ENCODE results near the gene SF3B2.
A peak's percentile ranks its signal among the peaks of the same experiment; 100 is the strongest.
"Not testable (repeated sequence)": the region's sequence is repeated elsewhere in the genome, so short reads cannot be mapped to it uniquely, and the experiment has no call there.

SF3B2 gene

GRCh38 chr11:66006891-66007176, 45.3 kb upstream of the SF3B2 start:
- ATAC-seq = no peak
- TF ChIP-seq TCF4 (CRISPR knock-in tag; IDR thresholded peaks at IDR 0.05; ENCODE audit: borderline replicate concordance) (no peak), ZNF8 (CRISPR knock-in tag; IDR thresholded peaks at IDR 0.05) (no peak), ZC3H10 (CRISPR knock-in tag; IDR thresholded peaks at IDR 0.05) (no peak), ESRRG (CRISPR knock-in tag; IDR thresholded peaks at IDR 0.05) (no peak), ZNF70 (CRISPR knock-in tag; IDR thresholded peaks at IDR 0.05) (no peak), ZNF565 (CRISPR knock-in tag; conservative IDR thresholded peaks at IDR 0.05; ENCODE audit: low read depth) (no peak)

GRCh38 chr11:66007201-66007634, 44.9 kb upstream of the SF3B2 start:
- ATAC-seq = no peak; the same call in 2 of the 3 replicates
- no peak for TF ChIP-seq TOX (CRISPR knock-in tag; IDR thresholded peaks at IDR 0.05; ENCODE audit: borderline replicate concordance)
- no peak for TF ChIP-seq ZFP3 (CRISPR knock-in tag; IDR thresholded peaks at IDR 0.05)
- no peak for TF ChIP-seq TCF4 (CRISPR knock-in tag; IDR thresholded peaks at IDR 0.05; ENCODE audit: borderline replicate concordance)
- no peak for TF ChIP-seq ZNF565 (CRISPR knock-in tag; conservative IDR thresholded peaks at IDR 0.05; ENCODE audit: low read depth)

DNA sequence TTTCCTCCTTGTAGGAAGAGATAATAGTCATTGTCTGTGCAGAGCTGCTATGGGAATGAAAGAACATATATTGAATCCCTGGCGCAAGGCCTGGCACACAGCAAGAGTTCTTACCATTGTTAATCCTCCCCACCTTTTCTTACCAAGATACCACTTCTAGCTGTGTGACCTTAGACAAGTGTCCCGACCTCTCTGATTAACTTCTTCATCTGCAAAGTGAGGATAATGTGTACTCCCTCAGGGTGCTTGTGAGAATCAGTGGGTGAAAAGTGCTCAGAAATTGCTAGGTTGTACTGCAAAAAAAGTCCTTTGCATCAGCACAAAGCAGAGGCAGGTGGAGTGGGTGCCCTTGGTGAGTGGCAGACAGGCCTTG, 44.1 kb upstream of the SF3B2 start:
- TF ChIP-seq TCF4 (CRISPR knock-in tag; IDR thresholded peaks at IDR 0.05; ENCODE audit: borderline replicate concordance) = no peak
- no peak for ATAC-seq

- TF ChIP-seq ISL1 (CRISPR knock-in tag; IDR thresholded peaks at IDR 0.05) (no peak), OSR1 (CRISPR knock-in tag; IDR thresholded peaks at IDR 0.05) (no peak), GLIS3 (CRISPR knock-in tag; IDR thresholded peaks at IDR 0.05) (no peak), PPARA (CRISPR knock-in tag; IDR thresholded peaks at IDR 0.05; ENCODE audit: borderline replicate concordance) (no peak), ZFP3 (CRISPR knock-in tag; IDR thresholded peaks at IDR 0.05) (no peak), TCF4 (CRISPR knock-in tag; IDR thresholded peaks at IDR 0.05; ENCODE audit: borderline replicate concordance) (no peak), SNAI2 (CRISPR knock-in tag; IDR thresholded peaks at IDR 0.05) (no peak), ZFP30 (CRISPR knock-in tag; IDR thresholded peaks at IDR 0.05) (no peak), ARNTL (CRISPR knock-in tag; IDR thresholded peaks at IDR 0.05; ENCODE audit: borderline replicate concordance, low read depth) (no peak), TOX (CRISPR knock-in tag; IDR thresholded peaks at IDR 0.05; ENCODE audit: borderline replicate concordance) (no peak), ZNF8 (CRISPR knock-in tag; IDR thresholded peaks at IDR 0.05) (no peak), ZNF70 (CRISPR knock-in tag; IDR thresholded peaks at IDR 0.05) (no peak)
- TF ChIP-seq, protein P1, sequence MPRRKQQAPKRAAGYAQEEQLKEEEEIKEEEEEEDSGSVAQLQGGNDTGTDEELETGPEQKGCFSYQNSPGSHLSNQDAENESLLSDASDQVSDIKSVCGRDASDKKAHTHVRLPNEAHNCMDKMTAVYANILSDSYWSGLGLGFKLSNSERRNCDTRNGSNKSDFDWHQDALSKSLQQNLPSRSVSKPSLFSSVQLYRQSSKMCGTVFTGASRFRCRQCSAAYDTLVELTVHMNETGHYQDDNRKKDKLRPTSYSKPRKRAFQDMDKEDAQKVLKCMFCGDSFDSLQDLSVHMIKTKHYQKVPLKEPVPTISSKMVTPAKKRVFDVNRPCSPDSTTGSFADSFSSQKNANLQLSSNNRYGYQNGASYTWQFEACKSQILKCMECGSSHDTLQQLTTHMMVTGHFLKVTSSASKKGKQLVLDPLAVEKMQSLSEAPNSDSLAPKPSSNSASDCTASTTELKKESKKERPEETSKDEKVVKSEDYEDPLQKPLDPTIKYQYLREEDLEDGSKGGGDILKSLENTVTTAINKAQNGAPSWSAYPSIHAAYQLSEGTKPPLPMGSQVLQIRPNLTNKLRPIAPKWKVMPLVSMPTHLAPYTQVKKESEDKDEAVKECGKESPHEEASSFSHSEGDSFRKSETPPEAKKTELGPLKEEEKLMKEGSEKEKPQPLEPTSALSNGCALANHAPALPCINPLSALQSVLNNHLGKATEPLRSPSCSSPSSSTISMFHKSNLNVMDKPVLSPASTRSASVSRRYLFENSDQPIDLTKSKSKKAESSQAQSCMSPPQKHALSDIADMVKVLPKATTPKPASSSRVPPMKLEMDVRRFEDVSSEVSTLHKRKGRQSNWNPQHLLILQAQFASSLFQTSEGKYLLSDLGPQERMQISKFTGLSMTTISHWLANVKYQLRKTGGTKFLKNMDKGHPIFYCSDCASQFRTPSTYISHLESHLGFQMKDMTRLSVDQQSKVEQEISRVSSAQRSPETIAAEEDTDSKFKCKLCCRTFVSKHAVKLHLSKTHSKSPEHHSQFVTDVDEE (CRISPR knock-in tag; IDR thresholded peaks at IDR 0.05) = no peak
- TF ChIP-seq, protein P2, sequence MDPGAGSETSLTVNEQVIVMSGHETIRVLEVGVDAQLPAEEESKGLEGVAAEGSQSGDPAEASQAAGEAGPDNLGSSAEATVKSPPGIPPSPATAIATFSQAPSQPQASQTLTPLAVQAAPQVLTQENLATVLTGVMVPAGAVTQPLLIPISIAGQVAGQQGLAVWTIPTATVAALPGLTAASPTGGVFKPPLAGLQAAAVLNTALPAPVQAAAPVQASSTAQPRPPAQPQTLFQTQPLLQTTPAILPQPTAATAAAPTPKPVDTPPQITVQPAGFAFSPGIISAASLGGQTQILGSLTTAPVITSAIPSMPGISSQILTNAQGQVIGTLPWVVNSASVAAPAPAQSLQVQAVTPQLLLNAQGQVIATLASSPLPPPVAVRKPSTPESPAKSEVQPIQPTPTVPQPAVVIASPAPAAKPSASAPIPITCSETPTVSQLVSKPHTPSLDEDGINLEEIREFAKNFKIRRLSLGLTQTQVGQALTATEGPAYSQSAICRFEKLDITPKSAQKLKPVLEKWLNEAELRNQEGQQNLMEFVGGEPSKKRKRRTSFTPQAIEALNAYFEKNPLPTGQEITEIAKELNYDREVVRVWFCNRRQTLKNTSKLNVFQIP (CRISPR knock-in tag; IDR thresholded peaks at IDR 0.05; ENCODE audit: borderline replicate concordance, low read depth) = no peak
- TF ChIP-seq, protein P3, sequence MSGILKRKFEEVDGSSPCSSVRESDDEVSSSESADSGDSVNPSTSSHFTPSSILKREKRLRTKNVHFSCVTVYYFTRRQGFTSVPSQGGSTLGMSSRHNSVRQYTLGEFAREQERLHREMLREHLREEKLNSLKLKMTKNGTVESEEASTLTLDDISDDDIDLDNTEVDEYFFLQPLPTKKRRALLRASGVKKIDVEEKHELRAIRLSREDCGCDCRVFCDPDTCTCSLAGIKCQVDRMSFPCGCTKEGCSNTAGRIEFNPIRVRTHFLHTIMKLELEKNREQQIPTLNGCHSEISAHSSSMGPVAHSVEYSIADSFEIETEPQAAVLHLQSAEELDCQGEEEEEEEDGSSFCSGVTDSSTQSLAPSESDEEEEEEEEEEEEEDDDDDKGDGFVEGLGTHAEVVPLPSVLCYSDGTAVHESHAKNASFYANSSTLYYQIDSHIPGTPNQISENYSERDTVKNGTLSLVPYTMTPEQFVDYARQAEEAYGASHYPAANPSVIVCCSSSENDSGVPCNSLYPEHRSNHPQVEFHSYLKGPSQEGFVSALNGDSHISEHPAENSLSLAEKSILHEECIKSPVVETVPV (CRISPR knock-in tag; IDR thresholded peaks at IDR 0.05) = no peak
- ATAC-seq = peak; percentile 6
Measured at GRCh38 chr11:66008468-66009101, 43.6 kb upstream of the SF3B2 start.

DNA sequence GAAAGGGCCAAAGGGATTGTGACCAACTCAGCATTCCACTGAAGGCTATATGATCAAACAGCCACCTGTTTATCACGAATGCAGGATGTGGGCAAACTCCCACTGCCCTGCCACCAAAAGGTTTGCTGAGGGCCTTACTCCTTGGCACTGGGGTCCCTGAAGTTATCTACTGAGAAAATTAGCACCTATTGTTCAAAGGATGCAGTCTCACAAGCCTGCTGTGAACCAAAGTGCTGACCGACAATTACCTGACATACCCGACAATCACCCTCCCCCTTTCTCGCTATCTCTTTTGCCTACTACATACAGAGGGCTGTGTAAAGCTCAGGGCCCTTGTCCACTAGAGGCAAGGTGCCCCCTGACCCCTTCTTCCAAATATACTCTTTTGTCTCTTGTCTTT, 42.1 kb upstream of the SF3B2 start:
- ATAC-seq = not testable (repeated sequence)

DNA sequence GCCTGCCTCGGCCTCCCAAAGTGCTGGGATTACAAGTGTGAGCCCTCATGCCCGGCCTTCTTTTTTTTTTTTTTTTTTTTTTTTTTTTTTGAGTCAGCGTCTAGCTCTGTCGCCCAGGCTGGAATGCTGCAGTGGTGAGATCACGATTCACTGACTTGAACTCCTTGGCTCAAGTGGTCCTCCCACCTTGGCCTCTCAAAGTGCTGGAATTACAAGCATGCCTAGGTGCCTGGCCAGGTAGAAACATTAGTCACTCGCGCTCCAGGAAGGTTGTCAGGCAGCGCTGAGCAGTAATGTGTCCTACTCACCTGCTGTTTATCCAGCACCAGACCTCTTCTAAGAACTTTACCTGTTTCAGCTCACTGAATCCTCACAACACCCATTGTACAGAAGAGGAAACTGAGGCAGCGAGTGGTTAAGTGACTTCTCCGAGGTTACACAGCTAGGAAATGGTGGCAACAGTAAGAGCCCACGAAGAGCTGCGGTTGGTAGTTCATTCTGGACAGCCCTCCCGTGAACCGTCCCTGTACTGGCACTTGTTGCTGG, 40.9 kb upstream of the SF3B2 start:
- ATAC-seq = peak; percentile 9; the same call in 2 of the 3 replicates
- TF ChIP-seq SNAI2 (CRISPR knock-in tag; IDR thresholded peaks at IDR 0.05) (no peak), ZNF565 (CRISPR knock-in tag; conservative IDR thresholded peaks at IDR 0.05; ENCODE audit: low read depth) (no peak), ZNF70 (CRISPR knock-in tag; IDR thresholded peaks at IDR 0.05) (no peak), BACH2 (CRISPR knock-in tag; IDR thresholded peaks at IDR 0.05; ENCODE audit: borderline replicate concordance) (no peak), ISL1 (CRISPR knock-in tag; IDR thresholded peaks at IDR 0.05) (no peak), GLIS3 (CRISPR knock-in tag; IDR thresholded peaks at IDR 0.05) (no peak)
- TF ChIP-seq, protein P3 (CRISPR knock-in tag; IDR thresholded peaks at IDR 0.05) = no peak
